Measurements from ENCODE around the gene CADPS. TPM values are rescaled to one million over a fixed set of nuclear protein-coding genes. Genes with fewer than 3 reads are reported as not detected.

The CADPS gene
- total and polyA plus RNA-seq, 9 of the 15 experiments (the other 6 are each of a cell fraction or from before 2014, with no cell fraction given) = not detected

- no peaks in the 10 kb centered on the region for H3K9me3 ChIP-seq (replicated peaks; ENCODE audit: control insufficient read depth, insufficient read depth, low read depth, low read length)
- no peaks in the 10 kb centered on the region for H4K20me1 ChIP-seq (replicated peaks; ENCODE audit: control insufficient read depth, insufficient read depth, low read length)
- H3K4me1 ChIP-seq (replicated peaks in 1 of 2; ENCODE audit: control insufficient read depth in 2 of 2, insufficient read depth in 2 of 2, low read length in 2 of 2) = no peaks in the 10 kb centered on the region
- no peaks in the 10 kb centered on the region for H3K36me3 ChIP-seq (ENCODE audit: control insufficient read depth, insufficient read depth, low read length)
- no peak overlapping the region for H3K27ac ChIP-seq (ENCODE audit: extremely low read depth, low read depth, low read length)
- in situ Hi-C loops (cut with MboI) (no loop called here), intact Hi-C loops (cut with micrococcal nuclease) (no loop called here)
- BruUV-seq (replicated peaks) = no TSS peak
- no peaks in the 10 kb centered on the region for H3K9me1 ChIP-seq (ENCODE audit: control insufficient read depth, insufficient read depth, low read length)
- TF ChIP-seq ZNF780A (CRISPR knock-in tag; IDR thresholded peaks at IDR 0.05) (no peak), RAD51 (IDR thresholded peaks at IDR 0.05; ENCODE audit: borderline replicate concordance, low read depth) (no peak), MIER1 (IDR thresholded peaks at IDR 0.05; ENCODE audit: low read depth) (no peak), MCM3 (IDR thresholded peaks at IDR 0.05) (no peak), CREB1 (IDR thresholded peaks at IDR 0.05) (no peak), CREB1 (CRISPR knock-in tag; IDR thresholded peaks at IDR 0.05) (no peak), ELF2 (CRISPR knock-in tag; IDR thresholded peaks at IDR 0.05) (no peak)
- no peak for ATAC-seq
- no peak overlapping the region for H3K4me2 ChIP-seq (ENCODE audit: insufficient read depth, low read length)
- H3K4me3 ChIP-seq = no peak overlapping the region
- no peak overlapping the region for H3K9ac ChIP-seq (ENCODE audit: insufficient read depth in 1 of 2, low read depth in 2 of 2, low read length in 2 of 2)
- whole genome bisulfite sequencing (ENCODE audit: insufficient coverage, low coverage, missing lambda C conversion rate) = 0% methylated on average over 3 of the region's 4 CpGs
- no peaks in the 10 kb centered on the region for H3K27me3 ChIP-seq (ENCODE audit: control insufficient read depth in 2 of 2, insufficient read depth in 2 of 2, low read length in 2 of 2)
- no peaks in the 10 kb centered on the region for H3K79me2 ChIP-seq (ENCODE audit: control insufficient read depth, insufficient read depth, low read length)
- CTCF ChIA-PET (ENCODE audit: low intra/inter-chr PET ratio) = no interaction called here
- POLR2A ChIA-PET = interaction anchor here (0.7 kb wide), 1 partner anchor 521 kb away, joined by 3 read pairs; no protein-coding TSS in a partner anchor
- DNase-seq (ENCODE audit: extremely low read depth in 1 of 4, low spot score in 3 of 4) = no peak
- H2AFZ ChIP-seq (ENCODE audit: low read depth, low read length) = no peak overlapping the region
- no peak for FAIRE-seq
Observed at GRCh38 chr3:62749130-62749529, 126.1 kb downstream of the CADPS start.

DNA sequence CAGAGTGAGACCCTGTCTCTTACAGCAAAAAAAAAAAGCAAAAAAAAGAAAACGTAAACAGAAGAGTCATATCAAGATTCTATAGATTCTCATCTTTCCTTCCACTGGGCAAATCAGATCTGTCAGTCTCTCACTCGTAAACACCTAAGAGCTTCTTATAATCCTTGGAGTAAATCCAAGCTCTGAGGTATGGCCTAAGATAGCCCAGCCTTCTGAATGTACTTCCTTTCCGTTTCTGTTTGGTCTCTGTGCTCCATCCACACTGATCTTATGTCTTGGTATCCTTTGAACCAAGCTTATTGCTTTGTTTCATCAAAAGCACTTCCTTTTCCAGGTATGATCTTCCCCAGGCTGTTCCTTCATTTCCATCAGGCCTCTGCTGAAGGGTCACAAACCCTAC is 137.8 kb downstream of the CADPS start:
- Histone ChIP-seq H2AFZ (ENCODE audit: low read depth, low read length) (no peak overlapping the region), H4K20me1 (replicated peaks; ENCODE audit: control insufficient read depth, insufficient read depth, low read length) (no peaks in the 10 kb centered on the region), H3K27me3 (ENCODE audit: control insufficient read depth in 2 of 2, insufficient read depth in 2 of 2, low read length in 2 of 2) (no peaks in the 10 kb centered on the region), H3K4me3 (no peak overlapping the region), H3K27ac (ENCODE audit: extremely low read depth, low read depth, low read length) (no peak overlapping the region), H3K79me2 (ENCODE audit: control insufficient read depth, insufficient read depth, low read length) (no peaks in the 10 kb centered on the region), H3K4me1 (replicated peaks in 1 of 2; ENCODE audit: control insufficient read depth in 2 of 2, insufficient read depth in 2 of 2, low read length in 2 of 2) (no peaks in the 10 kb centered on the region), H3K9ac (ENCODE audit: insufficient read depth in 1 of 2, low read depth in 2 of 2, low read length in 2 of 2) (no peak overlapping the region), H3K36me3 (ENCODE audit: control insufficient read depth, insufficient read depth, low read length) (no peaks in the 10 kb centered on the region), H3K4me2 (ENCODE audit: insufficient read depth, low read length) (no peak overlapping the region), H3K9me3 (replicated peaks; ENCODE audit: control insufficient read depth, insufficient read depth, low read depth, low read length) (no peaks in the 10 kb centered on the region), H3K9me1 (ENCODE audit: control insufficient read depth, insufficient read depth, low read length) (no peaks in the 10 kb centered on the region)
- no peak for FAIRE-seq
- 1% methylated on average over 3 of the region's 3 CpGs for WGBS (ENCODE audit: insufficient coverage, low coverage, missing lambda C conversion rate)
- ChIA-PET CTCF (ENCODE audit: low intra/inter-chr PET ratio) (no interaction called here), POLR2A (interaction anchor here (0.7 kb wide), 1 partner anchor 1064 kb away, joined by 4 read pairs; no protein-coding TSS in a partner anchor)
- ATAC-seq = no peak
- in situ Hi-C loops (cut with MboI) = no loop called here
- intact Hi-C loops (cut with micrococcal nuclease) = no loop called here
- no peak for DNase-seq (ENCODE audit: extremely low read depth in 1 of 4, low spot score in 3 of 4)
- no TSS peak for BruUV-seq (replicated peaks)
- no peak for TF ChIP-seq SREBF1 (IDR thresholded peaks at IDR 0.05; ENCODE audit: borderline replicate concordance, low read depth, low read length)
- no peak for TF ChIP-seq MLX (CRISPR knock-in tag; conservative IDR thresholded peaks at IDR 0.05)
- no peak for TF ChIP-seq SIN3B (IDR thresholded peaks at IDR 0.05; ENCODE audit: low read depth)
- no peak for TF ChIP-seq FOXP1 (CRISPR knock-in tag; IDR thresholded peaks at IDR 0.05)
- no peak for TF ChIP-seq ZKSCAN3 (CRISPR knock-in tag; IDR thresholded peaks at IDR 0.05)
- TF ChIP-seq CBX2 (IDR thresholded peaks at IDR 0.05; ENCODE audit: insufficient read depth, low read length, poor library complexity, severe bottlenecking) = no peak
- no peak for TF ChIP-seq ZBTB26 (CRISPR knock-in tag; IDR thresholded peaks at IDR 0.05)
- no peak for TF ChIP-seq SIN3A (IDR thresholded peaks at IDR 0.05; ENCODE audit: borderline replicate concordance in 2 of 2, control insufficient read depth in 1 of 2, low read depth in 2 of 2, low read length in 2 of 2)
- no peak for TF ChIP-seq BCOR (IDR thresholded peaks at IDR 0.05)
- TF ChIP-seq MAFF (IDR thresholded peaks at IDR 0.05; ENCODE audit: low read length) = no peak

All from K562 (cell line).